Sigmoid colon (tissue), 4 donors: ENCODE measurements around the gene ITGA1.

Source experiments
- EP300 ChIP-seq, 4 donors: sonication (generic); formaldehyde crosslinking; IDR thresholded peaks; one replicate each; pipeline ENCODE4 v1.6.1; 2017; ENCODE audit warnings: antibody characterized with exemption in 4 of 4
- POLR2A ChIP-seq, 2 donors: fragments of 450-650 bp; IDR thresholded peaks; one replicate each; pipeline ENCODE4 v1.6.1; 2016; ENCODE audit warnings: antibody characterized with exemption in 2 of 2, mild to moderate bottlenecking in 2 of 2, moderate library complexity in 2 of 2
- TF ChIP-seq, protein P1 (sequence below), 4 experiments: fragments of 450-650 bp in 3 of 4; fragments of 200-600 bp in 1 of 4; IDR thresholded peaks; one replicate each; pipeline ENCODE4 v1.5.1; 2016 to 2019; ENCODE audit warnings: antibody characterized with exemption in 4 of 4, mild to moderate bottlenecking in 3 of 4, moderate library complexity in 2 of 4

DNA sequence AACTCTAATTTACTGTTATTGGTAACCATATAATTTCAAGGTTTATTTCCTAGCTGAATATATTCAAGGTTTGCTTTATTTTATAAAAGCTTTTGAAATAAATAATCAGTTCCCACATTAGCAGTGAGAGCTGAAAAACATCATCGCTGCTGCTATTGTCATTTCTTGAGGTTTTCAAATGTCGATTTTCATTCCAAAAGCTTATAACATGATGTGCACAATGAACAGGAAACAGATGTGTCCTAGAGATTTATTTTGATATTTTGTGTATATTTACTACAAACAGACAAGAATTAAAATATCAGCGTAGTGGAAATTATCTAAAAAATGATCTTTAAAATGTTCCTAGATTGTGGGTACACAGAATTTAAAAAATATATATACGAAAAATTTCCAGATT is 10.5 kb upstream of the ITGA1 start:
- TF ChIP-seq, protein P1, sequence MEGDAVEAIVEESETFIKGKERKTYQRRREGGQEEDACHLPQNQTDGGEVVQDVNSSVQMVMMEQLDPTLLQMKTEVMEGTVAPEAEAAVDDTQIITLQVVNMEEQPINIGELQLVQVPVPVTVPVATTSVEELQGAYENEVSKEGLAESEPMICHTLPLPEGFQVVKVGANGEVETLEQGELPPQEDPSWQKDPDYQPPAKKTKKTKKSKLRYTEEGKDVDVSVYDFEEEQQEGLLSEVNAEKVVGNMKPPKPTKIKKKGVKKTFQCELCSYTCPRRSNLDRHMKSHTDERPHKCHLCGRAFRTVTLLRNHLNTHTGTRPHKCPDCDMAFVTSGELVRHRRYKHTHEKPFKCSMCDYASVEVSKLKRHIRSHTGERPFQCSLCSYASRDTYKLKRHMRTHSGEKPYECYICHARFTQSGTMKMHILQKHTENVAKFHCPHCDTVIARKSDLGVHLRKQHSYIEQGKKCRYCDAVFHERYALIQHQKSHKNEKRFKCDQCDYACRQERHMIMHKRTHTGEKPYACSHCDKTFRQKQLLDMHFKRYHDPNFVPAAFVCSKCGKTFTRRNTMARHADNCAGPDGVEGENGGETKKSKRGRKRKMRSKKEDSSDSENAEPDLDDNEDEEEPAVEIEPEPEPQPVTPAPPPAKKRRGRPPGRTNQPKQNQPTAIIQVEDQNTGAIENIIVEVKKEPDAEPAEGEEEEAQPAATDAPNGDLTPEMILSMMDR (IDR thresholded peaks at IDR 0.05), result no peak
- TF ChIP-seq POLR2A (IDR thresholded peaks at IDR 0.05) (no peak), EP300 (IDR thresholded peaks at IDR 0.05) (no peak)
